ENCODE data around the gene CPNE5. TPM values are rescaled to one million over a fixed set of nuclear protein-coding genes. Genes with fewer than 3 reads are reported as not detected.

Gene CPNE5
- total RNA-seq, 1 donor from 2014 or later = 6.7 TPM

GRCh38 chr6:36777801-36778200 is 61.4 kb downstream of the CPNE5 start:
- no peak for DNase-seq (ENCODE audit: low spot score)
- intact Hi-C loops (cut with DNase I) = no loop called here

- intact Hi-C loops (cut with DNase I) = no loop called here
- DNase-seq (ENCODE audit: low spot score) = no peak
Measured at GRCh38 chr6:36776167-36776566, 63.1 kb downstream of the CPNE5 start.

- intact Hi-C loops (cut with DNase I) = no loop called here
- no peak for DNase-seq (ENCODE audit: low spot score)
Measured at GRCh38 chr6:36774331-36774730, 64.9 kb downstream of the CPNE5 start.

- no peak for DNase-seq (ENCODE audit: low spot score)
- intact Hi-C loops (cut with DNase I) = no loop called here
Measured at GRCh38 chr6:36772397-36772796, 66.8 kb downstream of the CPNE5 start.

GRCh38 chr6:36771145-36771544 is 68.1 kb downstream of the CPNE5 start:
- DNase-seq (ENCODE audit: low spot score) = no peak
- intact Hi-C loops (cut with DNase I) = no loop called here

GRCh38 chr6:36769676-36770499 is 69.4 kb downstream of the CPNE5 start:
- no peak for DNase-seq (ENCODE audit: low spot score)

GRCh38 chr6:36769183-36769675 is 70.0 kb downstream of the CPNE5 start:
- intact Hi-C loops (cut with DNase I) = loop anchor here (5.0 to 10.0 kb wide), 4 partner anchors 208 to 446 kb away; partner anchors contain the start of gene PIM1
- no peak for DNase-seq (ENCODE audit: low spot score)

More at GRCh38 chr6:36769676-36770499, 69.4 kb downstream of the CPNE5 start:
- intact Hi-C loops (cut with DNase I) = loop anchor here (5.0 to 10.0 kb wide), 4 partner anchors 207 to 445 kb away; partner anchors contain the start of gene PIM1

- no peak for DNase-seq (ENCODE audit: low spot score)
- intact Hi-C loops (cut with DNase I) = loop anchor here (2.0 to 10.0 kb wide), 5 partner anchors 84 to 448 kb away; partner anchors contain the start of gene PIM1
Measured at GRCh38 chr6:36766399-36766945, 72.8 kb downstream of the CPNE5 start.

GRCh38 chr6:36765594-36766398 is 73.4 kb downstream of the CPNE5 start:
- intact Hi-C loops (cut with DNase I) = loop anchor here (2.0 to 10.0 kb wide), 5 partner anchors 85 to 449 kb away; partner anchors contain the start of gene PIM1
- DNase-seq (ENCODE audit: low spot score) = peak; percentile 94

- intact Hi-C loops (cut with DNase I) = loop anchor here (5.0 to 10.0 kb wide), 4 partner anchors 212 to 450 kb away; partner anchors contain the start of gene PIM1
- no peak for DNase-seq (ENCODE audit: low spot score)
Measured at GRCh38 chr6:36765190-36765589, 74.1 kb downstream of the CPNE5 start.

GRCh38 chr6:36762123-36762522 is 77.1 kb downstream of the CPNE5 start:
- no peak for DNase-seq (ENCODE audit: low spot score)
- intact Hi-C loops (cut with DNase I) = loop anchor here (10.0 kb wide), 2 partner anchors 413 to 453 kb away; partner anchors contain the start of gene PIM1

- DNase-seq (ENCODE audit: low spot score) = no peak
- intact Hi-C loops (cut with DNase I) = loop anchor here (10.0 kb wide), 2 partner anchors 414 to 454 kb away; partner anchors contain the start of gene PIM1
Measured at GRCh38 chr6:36760685-36761435, 78.4 kb downstream of the CPNE5 start.

GRCh38 chr6:36759148-36759759 is 80.0 kb downstream of the CPNE5 start:
- DNase-seq (ENCODE audit: low spot score) = peak; percentile 93
- intact Hi-C loops (cut with DNase I) = loop anchor here (5.0 kb wide), 2 partner anchors 77 to 137 kb away; no protein-coding TSS in a partner anchor

- intact Hi-C loops (cut with DNase I) = loop anchor here (5.0 kb wide), 2 partner anchors 76 to 136 kb away; no protein-coding TSS in a partner anchor
- no peak for DNase-seq (ENCODE audit: low spot score)
Measured at GRCh38 chr6:36758516-36759147, 80.6 kb downstream of the CPNE5 start.

- DNase-seq (ENCODE audit: low spot score) = no peak
- intact Hi-C loops (cut with DNase I) = loop anchor here (5.0 kb wide), 2 partner anchors 76 to 136 kb away; no protein-coding TSS in a partner anchor
Measured at GRCh38 chr6:36757943-36758508, 81.2 kb downstream of the CPNE5 start.

GRCh38 chr6:36757206-36757605 is 82.0 kb downstream of the CPNE5 start:
- DNase-seq (ENCODE audit: low spot score) = no peak
- intact Hi-C loops (cut with DNase I) = loop anchor here (5.0 kb wide), 2 partner anchors 75 to 135 kb away; no protein-coding TSS in a partner anchor

GRCh38 chr6:36756786-36757185 is 82.5 kb downstream of the CPNE5 start:
- intact Hi-C loops (cut with DNase I) = loop anchor here (5.0 kb wide), 2 partner anchors 74 to 134 kb away; no protein-coding TSS in a partner anchor
- no peak for DNase-seq (ENCODE audit: low spot score)

All from cardiac septum (tissue), 1 donor.